Breast epithelium (tissue), 3 donors: ENCODE data around the gene SLC17A5.

ENCODE experiments used
- POLR2A ChIP-seq: fragments of 450-650 bp; IDR thresholded peaks from one replicate; pipeline ENCODE4 v1.6.1; 2016; ENCODE audit warnings: antibody characterized with exemption, mild to moderate bottlenecking, moderate library complexity
- POLR2AphosphoS5 ChIP-seq, 3 donors: sonication (generic); formaldehyde crosslinking; IDR thresholded peaks; one replicate each; pipeline ENCODE4 v1.6.1; 2017; ENCODE audit warnings: antibody characterized with exemption in 3 of 3
- TF ChIP-seq, protein P1 (sequence below), 3 donors: fragments of 450-650 bp; IDR thresholded peaks; one replicate each; pipeline ENCODE4 v1.5.1; 2016 to 2017; ENCODE audit warnings: antibody characterized with exemption in 3 of 3, mild to moderate bottlenecking in 3 of 3, moderate library complexity in 3 of 3

GRCh38 chr6:73558624-73559398, 95.0 kb downstream of the SLC17A5 start:
- TF ChIP-seq POLR2AphosphoS5 (IDR thresholded peaks at IDR 0.05) (no peak), POLR2A (no peak)
- TF ChIP-seq, protein P1, sequence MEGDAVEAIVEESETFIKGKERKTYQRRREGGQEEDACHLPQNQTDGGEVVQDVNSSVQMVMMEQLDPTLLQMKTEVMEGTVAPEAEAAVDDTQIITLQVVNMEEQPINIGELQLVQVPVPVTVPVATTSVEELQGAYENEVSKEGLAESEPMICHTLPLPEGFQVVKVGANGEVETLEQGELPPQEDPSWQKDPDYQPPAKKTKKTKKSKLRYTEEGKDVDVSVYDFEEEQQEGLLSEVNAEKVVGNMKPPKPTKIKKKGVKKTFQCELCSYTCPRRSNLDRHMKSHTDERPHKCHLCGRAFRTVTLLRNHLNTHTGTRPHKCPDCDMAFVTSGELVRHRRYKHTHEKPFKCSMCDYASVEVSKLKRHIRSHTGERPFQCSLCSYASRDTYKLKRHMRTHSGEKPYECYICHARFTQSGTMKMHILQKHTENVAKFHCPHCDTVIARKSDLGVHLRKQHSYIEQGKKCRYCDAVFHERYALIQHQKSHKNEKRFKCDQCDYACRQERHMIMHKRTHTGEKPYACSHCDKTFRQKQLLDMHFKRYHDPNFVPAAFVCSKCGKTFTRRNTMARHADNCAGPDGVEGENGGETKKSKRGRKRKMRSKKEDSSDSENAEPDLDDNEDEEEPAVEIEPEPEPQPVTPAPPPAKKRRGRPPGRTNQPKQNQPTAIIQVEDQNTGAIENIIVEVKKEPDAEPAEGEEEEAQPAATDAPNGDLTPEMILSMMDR (IDR thresholded peaks at IDR 0.05), result no peak
